Measurements from ENCODE around the gene NRROS.

GRCh38 chr3:196642434-196642833 is 2.9 kb downstream of the NRROS start:
- TF ChIP-seq EZH2phosphoT487 (IDR thresholded peaks at IDR 0.05; ENCODE audit: low read depth, severe bottlenecking, unreplicated experiment) (no peak), EZH2 (IDR thresholded peaks at IDR 0.05; ENCODE audit: borderline replicate concordance) (no peak)
- TF ChIP-seq, protein P1, sequence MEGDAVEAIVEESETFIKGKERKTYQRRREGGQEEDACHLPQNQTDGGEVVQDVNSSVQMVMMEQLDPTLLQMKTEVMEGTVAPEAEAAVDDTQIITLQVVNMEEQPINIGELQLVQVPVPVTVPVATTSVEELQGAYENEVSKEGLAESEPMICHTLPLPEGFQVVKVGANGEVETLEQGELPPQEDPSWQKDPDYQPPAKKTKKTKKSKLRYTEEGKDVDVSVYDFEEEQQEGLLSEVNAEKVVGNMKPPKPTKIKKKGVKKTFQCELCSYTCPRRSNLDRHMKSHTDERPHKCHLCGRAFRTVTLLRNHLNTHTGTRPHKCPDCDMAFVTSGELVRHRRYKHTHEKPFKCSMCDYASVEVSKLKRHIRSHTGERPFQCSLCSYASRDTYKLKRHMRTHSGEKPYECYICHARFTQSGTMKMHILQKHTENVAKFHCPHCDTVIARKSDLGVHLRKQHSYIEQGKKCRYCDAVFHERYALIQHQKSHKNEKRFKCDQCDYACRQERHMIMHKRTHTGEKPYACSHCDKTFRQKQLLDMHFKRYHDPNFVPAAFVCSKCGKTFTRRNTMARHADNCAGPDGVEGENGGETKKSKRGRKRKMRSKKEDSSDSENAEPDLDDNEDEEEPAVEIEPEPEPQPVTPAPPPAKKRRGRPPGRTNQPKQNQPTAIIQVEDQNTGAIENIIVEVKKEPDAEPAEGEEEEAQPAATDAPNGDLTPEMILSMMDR (IDR thresholded peaks at IDR 0.05; ENCODE audit: poor library complexity): no peak

Data from hepatocyte (in vitro differentiated cells).